Activated T-helper 17 cell treated with anti-CD3 and anti-CD28 coated beads, Interleukin-2, amount 50 U/mL, for 72 hours (primary cell): ENCODE results near the gene CDCA5. TPM values are rescaled to one million over a fixed set of nuclear protein-coding genes. Genes with fewer than 3 reads are reported as not detected.

ENCODE experiments used
- ATAC-seq: fragments of 150-1000 bp; cut with Tn5 transposase; replicated peaks from 2 replicates; pipeline ENCODE4 v1.10.0; 2021; ENCODE audit warnings: mild to moderate bottlenecking, moderate library complexity
- H3K27ac Mint-ChIP-seq: one replicate; pipeline ENCODE4 v1.8.0; 2022; ENCODE audit warnings: mixed read lengths
- H3K27me3 Mint-ChIP-seq: one replicate; pipeline ENCODE4 v1.8.0; 2022; ENCODE audit warnings: mixed read lengths
- H3K36me3 Mint-ChIP-seq: one replicate; pipeline ENCODE4 v1.8.0; 2022; ENCODE audit warnings: low read depth, mild to moderate bottlenecking, mixed read lengths
- H3K4me1 Mint-ChIP-seq: one replicate; pipeline ENCODE4 v1.8.0; 2022; ENCODE audit warnings: mixed read lengths
- H3K4me3 Mint-ChIP-seq: one replicate; pipeline ENCODE4 v1.8.0; 2022; ENCODE audit warnings: mild to moderate bottlenecking, mixed read lengths
- H3K9me3 Mint-ChIP-seq: one replicate; pipeline ENCODE4 v1.8.0; 2022; ENCODE audit warnings: mixed read lengths
- total RNA-seq, 2 donors: library from RNA; stranded (reverse); gene quantifications; one replicate each; pipeline ENCODE4 v1.2.3, GENCODE V29; 2022

The CDCA5 gene
- total RNA-seq, 2 donors from 2014 or later, result 99.5 to 127 TPM

DNA sequence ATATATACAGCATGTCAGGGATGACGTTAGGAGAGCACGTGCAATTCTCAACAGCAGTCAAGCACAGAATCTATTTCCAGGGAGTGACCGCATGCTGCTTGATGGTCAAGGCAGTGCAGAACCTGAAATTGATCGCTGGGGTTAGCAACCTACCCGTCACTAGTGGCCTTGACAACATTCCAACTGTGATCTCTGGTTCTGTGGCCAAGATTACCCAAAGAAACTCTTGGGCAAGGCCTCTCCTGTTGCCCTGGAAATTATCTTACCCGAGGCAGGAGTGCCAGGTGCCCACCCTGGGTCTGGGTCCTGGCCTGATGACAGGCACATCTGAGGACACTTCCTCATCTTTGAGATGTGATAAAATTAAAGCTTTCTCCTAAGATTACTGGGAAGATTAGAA is 30.0 kb upstream of the CDCA5 start:
- Mint-ChIP-seq H3K27ac (peak overlapping the region; percentile 86), H3K4me1 (peaks cover 13% of the 10 kb centered on the region), H3K27me3 (no peaks in the 10 kb centered on the region), H3K4me3 (peak overlapping the region; percentile 95), H3K36me3 (peaks cover 27% of the 10 kb centered on the region), H3K9me3 (no peaks in the 10 kb centered on the region)
- ATAC-seq, result no peak

DNA sequence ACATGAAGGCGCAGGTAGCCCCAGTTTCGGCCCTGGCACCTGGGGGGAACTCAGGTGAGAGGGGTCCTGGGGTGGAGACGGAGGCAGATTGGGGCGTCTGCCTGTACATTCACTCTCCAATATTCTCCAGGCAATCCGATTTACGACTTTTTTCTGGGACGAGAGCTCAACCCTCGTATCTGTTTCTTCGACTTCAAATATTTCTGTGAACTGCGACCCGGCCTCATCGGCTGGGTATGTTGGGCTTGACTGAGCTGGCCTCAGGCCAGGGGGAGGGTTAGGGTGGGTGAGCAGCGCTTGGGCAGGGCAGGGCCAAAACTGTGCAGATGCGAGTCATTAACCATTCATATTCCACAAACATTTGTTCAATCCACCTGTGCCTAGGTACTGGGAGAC is 29.5 kb upstream of the CDCA5 start:
- Mint-ChIP-seq H3K27me3 (no peaks in the 10 kb centered on the region), H3K36me3 (peaks cover 22% of the 10 kb centered on the region), H3K4me1 (peaks cover 10% of the 10 kb centered on the region), H3K27ac (peak overlapping the region; percentile 86), H3K9me3 (no peaks in the 10 kb centered on the region), H3K4me3 (peak overlapping the region; percentile 95)
- ATAC-seq, result no peak

DNA sequence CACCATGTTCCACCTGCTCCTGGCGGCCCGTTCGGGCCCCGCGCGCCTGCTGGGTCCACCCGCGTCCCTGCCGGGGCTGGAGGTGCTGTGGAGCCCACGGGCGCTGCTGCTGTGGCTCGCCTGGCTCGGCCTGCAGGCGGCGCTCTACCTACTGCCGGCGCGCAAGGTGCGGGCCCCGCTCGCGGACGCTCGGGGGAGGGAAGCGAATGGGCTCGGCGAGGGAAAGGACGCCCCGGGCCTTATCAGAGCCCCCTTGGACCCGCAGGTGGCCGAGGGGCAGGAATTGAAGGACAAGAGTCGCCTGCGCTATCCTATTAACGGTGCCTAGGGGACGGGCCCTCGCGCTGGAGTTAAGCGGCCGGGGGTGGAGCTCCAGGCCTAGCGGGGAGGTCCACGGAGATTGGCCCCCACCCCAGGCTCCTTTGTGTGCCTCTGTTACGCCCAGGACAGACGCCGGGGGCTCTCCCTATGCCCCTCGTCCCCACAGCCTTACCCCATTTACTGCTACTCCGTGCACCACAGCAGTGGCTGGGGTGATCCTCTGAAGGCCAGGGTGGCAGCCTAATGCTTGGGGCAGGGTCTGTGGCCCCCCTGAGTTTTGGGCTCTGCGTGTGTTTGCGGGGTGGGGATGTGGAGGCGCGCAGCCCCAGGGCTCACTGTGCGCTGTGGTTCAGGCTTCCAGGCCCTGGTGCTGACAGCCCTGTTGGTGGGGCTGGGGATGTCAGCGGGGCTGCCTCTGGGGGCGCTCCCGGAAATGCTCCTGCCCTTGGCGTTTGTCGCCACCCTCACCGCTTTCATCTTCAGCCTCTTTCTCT is 28.9 kb upstream of the CDCA5 start:
- H3K9me3 Mint-ChIP-seq, result no peaks in the 10 kb centered on the region
- H3K27me3 Mint-ChIP-seq, result no peaks in the 10 kb centered on the region
- peaks cover 6% of the 10 kb centered on the region for H3K4me1 Mint-ChIP-seq
- ATAC-seq, result peak; percentile 55
- H3K4me3 Mint-ChIP-seq, result peak overlapping the region; percentile 95
- H3K36me3 Mint-ChIP-seq, result peaks cover 16% of the 10 kb centered on the region
- H3K27ac Mint-ChIP-seq, result peak overlapping the region; percentile 86

DNA sequence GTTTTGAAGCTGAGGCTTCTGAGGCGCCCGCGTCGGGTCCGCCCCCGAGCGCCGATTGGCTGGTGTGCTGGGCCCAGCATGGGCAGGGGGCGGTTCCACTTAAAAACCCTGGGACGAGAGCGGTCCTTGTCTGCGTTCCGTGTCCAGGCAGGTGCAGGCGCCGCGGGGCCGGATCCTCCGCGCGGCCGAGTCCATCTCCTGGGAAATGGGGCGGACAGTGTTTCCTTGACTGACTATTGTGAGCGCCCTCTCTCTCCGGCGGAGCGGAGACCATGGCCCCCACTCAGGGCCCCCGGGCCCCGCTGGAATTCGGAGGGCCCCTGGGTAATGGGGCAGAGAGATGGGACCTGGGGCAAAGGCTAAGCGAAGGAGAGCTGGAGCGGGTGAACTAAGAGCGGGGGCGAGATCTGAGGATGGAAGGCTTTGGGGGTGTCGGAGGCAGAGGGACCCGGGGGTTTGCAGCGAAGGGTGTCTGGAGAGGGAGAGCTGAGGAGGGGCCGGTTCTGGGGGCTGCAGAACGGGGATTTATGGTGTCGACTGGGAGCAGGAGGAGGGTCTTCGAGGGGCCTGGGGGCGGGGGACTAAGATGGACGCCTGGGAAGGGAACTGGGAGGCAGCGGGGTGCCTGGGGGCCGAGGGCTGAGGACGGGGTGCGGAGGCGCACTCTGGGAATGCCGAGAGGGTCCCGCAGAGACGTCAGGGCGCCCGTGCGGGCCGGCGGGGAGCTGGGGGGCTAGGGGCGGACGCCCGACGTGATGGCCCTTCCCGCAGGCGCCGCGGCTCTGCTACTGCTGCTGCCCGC is 28.1 kb upstream of the CDCA5 start, which contains the start of gene TM7SF2:
Gene TM7SF2 (plus strand): TSS at position 129 of the 802 bp plus-strand sequence. CDS start 144 bp downstream, at position 273.
- H3K4me1 Mint-ChIP-seq, result peaks cover 4% of the 10 kb centered on the region
- peak within 1 kb of the TSS; percentile 95 for H3K4me3 Mint-ChIP-seq
- ATAC-seq, result peak; percentile 89
- H3K27ac Mint-ChIP-seq, result peak within 1 kb of the TSS; percentile 94
- H3K9me3 Mint-ChIP-seq, result no peaks in the 10 kb centered on the region
- H3K27me3 Mint-ChIP-seq, result no peaks in the 10 kb centered on the region
- H3K36me3 Mint-ChIP-seq, result peaks cover 11% of the 10 kb centered on the region

DNA sequence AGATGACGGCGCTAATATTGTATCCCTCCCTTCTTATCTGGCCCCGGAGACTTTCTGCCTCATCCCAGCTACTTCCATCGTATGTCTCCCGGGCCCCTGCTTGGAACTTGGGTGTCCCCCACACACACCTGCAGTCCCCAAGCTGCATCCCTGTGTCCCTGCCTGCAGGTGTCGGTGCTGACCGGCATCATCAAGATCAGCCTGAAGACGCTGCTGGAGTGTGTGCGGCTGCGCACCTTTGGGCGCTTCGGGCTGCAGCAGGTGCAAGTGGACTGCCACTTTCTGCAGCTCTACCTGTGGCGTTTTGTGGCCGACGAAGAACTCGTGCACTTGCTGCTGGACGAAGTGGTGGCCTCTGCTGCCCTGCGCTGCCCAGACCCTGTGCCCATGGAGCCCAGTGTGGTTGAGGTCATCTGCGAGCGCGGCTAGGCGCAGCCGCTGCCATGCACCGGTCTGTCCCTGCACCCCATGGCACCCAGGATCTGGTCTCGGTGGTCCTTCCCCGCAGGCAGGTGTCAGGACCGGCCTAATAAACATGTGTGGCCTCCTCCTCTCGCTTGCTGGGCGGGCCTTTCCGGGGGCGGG is 27.4 kb upstream of the CDCA5 start:
- Mint-ChIP-seq H3K27me3 (no peaks in the 10 kb centered on the region), H3K9me3 (no peaks in the 10 kb centered on the region), H3K36me3 (peaks cover 10% of the 10 kb centered on the region), H3K27ac (peak overlapping the region; percentile 94), H3K4me1 (peaks cover 5% of the 10 kb centered on the region), H3K4me3 (peak overlapping the region; percentile 95)
- ATAC-seq, result no peak

DNA sequence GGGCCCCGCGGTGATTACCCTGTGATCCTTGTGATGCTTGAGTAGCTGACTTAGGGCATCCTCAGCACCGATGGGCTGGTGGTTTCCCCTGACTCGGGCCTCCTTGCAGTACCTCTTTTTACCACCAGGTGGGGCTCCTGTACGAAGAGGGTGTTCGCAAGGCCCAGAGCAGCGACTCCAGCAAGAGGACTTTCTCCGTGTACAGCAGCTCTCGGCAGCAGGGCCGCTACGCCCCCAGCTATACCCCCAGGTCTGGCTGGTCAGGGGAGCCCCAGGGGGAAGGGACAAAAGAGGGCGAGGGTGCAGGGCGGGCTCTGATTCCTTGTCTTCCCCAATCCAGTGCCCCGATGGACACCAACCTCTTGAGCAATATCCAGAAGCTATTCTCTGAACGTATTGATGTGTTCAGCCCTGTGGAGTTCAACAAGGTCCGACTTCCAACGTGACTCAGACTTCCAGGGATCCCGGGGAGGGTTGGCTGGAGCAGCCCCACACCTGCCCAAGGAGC is 26.6 kb upstream of the CDCA5 start:
- H3K36me3 Mint-ChIP-seq, result peaks cover 18% of the 10 kb centered on the region
- peak; percentile 60 for ATAC-seq
- H3K27me3 Mint-ChIP-seq, result no peaks in the 10 kb centered on the region
- H3K9me3 Mint-ChIP-seq, result no peaks in the 10 kb centered on the region
- peak overlapping the region; percentile 38 for H3K27ac Mint-ChIP-seq
- H3K4me1 Mint-ChIP-seq, result peaks cover 8% of the 10 kb centered on the region
- peak overlapping the region; percentile 95 for H3K4me3 Mint-ChIP-seq

DNA sequence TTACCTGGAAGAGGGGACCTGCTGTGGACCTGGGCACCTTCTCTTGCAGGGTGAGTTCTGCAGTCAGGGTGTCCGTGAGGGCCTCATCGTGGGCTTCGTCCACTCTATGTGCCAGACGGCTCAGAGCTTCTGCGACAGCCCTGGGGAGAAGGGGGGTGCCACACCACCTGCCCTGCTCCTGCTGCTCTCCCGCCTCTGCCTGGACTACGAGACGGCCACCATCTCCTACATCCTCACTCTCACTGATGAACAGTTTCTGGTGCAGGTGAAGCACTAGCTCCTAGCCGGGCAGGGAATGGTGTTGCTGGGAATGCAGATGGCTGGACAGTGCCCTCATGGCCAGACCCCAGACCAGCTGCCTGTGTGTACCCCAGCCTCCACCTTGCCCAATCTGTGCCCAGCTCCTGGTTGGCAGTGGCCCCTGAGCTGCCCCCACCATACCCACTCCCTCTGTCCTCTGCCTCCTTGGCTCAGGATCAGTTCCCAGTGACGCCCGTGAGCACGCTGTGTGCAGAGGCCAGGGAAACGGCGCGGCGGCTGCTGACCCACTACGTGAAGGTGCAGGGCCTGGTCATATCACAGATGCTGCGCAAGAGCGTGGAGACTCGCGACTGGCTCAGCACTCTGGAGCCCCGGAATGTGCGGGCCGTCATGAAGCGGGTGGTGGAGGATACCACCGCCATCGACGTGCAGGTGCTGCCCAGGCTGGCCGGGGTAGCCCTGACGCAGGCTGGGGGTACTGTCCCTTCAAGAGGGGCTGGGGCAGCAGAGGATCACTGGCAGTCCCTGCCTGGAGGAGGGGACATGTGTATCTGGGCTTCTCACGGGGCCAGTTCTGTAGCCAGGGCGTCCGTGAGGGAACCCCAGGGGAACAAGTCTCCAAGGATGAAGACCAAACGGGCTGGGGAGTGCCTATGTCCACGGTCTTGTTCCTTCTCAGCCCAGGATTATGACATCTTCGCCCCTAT is 25.7 kb upstream of the CDCA5 start:
- Mint-ChIP-seq H3K4me1 (peaks cover 8% of the 10 kb centered on the region), H3K27ac (peak overlapping the region; percentile 38), H3K36me3 (peaks cover 27% of the 10 kb centered on the region), H3K27me3 (no peaks in the 10 kb centered on the region), H3K9me3 (no peaks in the 10 kb centered on the region), H3K4me3 (no peak overlapping the region)
- ATAC-seq, result no peak

DNA sequence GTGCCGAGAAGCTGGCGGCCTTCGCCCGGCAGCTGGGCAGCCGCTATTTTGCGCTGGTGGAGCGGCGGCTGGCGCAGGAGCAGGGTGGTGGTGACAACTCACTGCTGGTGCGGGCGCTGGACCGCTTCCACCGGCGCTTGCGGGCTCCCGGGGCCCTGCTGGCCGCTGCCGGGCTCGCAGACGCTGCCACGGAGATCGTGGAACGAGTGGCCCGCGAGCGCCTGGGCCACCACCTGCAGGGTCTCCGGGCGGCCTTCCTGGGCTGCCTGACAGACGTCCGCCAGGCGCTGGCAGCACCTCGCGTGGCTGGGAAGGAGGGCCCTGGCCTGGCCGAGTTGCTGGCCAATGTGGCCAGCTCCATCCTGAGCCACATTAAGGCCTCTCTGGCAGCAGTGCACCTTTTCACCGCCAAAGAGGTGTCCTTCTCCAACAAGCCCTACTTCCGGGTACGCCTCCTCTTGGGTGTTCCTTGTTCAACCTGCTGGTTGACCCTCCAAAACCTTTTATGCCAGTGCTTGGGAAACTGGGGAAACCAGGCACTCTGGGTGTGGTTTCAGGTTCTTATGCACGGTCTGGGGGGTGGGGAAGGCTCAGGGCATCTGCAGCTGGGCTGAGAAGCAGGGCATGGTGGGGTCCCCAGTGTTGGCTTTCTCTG is 24.8 kb upstream of the CDCA5 start:
- no peak overlapping the region for H3K27ac Mint-ChIP-seq
- H3K4me3 Mint-ChIP-seq, result no peak overlapping the region
- ATAC-seq, result no peak
- peaks cover 35% of the 10 kb centered on the region for H3K36me3 Mint-ChIP-seq
- peaks cover 8% of the 10 kb centered on the region for H3K4me1 Mint-ChIP-seq
- no peaks in the 10 kb centered on the region for H3K27me3 Mint-ChIP-seq
- H3K9me3 Mint-ChIP-seq, result no peaks in the 10 kb centered on the region

DNA sequence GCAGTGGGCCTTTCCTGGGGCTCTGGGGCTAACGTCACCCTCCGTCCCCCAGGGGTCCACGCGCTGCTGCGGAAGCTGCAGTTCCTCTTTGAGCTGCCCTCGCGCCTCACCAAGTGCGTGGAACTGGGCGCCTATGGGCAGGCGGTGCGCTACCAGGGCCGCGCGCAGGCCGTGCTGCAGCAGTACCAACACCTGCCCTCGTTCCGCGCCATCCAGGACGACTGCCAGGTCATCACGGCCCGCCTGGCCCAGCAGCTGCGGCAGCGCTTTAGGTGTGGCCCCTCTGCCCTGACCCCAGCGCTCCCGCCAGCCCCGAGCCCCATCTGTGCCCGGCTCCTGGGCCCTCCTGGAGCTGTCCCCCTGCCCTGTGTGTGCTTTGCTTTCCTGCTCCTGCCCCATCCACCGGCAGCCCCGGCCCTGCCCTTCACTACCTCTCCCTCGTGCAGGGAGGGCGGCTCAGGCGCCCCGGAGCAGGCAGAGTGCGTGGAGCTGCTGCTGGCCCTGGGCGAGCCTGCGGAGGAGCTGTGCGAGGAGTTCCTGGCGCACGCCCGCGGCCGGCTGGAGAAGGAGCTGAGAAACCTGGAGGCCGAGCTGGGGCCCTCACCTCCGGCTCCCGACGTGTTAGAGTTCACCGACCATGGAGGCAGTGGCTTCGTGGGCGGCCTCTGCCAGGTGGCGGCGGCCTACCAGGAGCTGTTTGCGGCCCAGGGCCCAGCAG is 24.1 kb upstream of the CDCA5 start:
- Mint-ChIP-seq H3K4me3 (no peak overlapping the region), H3K27ac (no peak overlapping the region), H3K27me3 (no peaks in the 10 kb centered on the region), H3K9me3 (no peaks in the 10 kb centered on the region), H3K4me1 (peaks cover 4% of the 10 kb centered on the region), H3K36me3 (peaks cover 42% of the 10 kb centered on the region)
- ATAC-seq, result no peak

DNA sequence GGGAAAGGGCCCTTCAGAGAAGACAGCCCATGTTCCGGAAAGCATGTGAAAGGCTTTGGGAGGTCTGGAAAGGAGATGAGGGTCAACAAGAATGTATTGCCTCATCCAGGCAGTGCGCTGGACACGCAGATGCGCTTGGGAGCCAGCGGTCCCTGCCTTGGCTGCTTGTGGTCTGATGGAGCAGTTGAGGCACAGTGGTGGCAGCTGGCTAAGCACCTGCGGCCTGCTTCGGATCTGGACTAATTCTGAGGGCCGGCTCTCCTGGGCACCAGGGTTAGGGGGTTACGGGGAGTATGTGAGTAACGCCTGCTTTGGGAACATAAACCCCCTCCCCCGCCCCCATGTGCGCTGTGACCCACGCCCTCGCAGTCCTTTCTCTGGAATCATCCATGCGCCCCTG is 23.2 kb upstream of the CDCA5 start:
- ATAC-seq, result no peak
- Mint-ChIP-seq H3K9me3 (no peaks in the 10 kb centered on the region), H3K27me3 (no peaks in the 10 kb centered on the region)

DNA sequence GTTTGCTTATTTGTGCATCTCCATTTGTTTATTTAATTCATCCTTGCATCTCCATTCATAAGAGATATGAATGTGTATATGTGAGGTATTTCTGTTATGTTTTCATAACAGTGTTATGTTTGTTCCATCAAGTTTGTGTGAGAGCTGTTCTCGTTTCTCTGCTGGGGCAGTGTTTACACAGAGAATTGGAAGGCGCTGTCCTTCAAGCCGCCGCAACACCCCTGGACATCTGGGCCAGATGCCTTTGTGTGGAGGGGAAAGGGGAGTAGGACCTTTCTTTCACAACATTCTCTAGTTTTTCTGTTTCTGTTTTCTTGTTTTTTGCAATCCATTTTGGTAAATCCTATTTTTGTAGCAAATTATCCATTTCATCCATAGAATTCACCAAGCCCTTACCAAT is 20.8 kb upstream of the CDCA5 start:
- peak overlapping the region; percentile 78 for H3K27ac Mint-ChIP-seq
- no peaks in the 10 kb centered on the region for H3K27me3 Mint-ChIP-seq
- no peaks in the 10 kb centered on the region for H3K9me3 Mint-ChIP-seq
- peaks cover 44% of the 10 kb centered on the region for H3K36me3 Mint-ChIP-seq
- H3K4me1 Mint-ChIP-seq, result peaks cover 4% of the 10 kb centered on the region
- ATAC-seq, result no peak
- H3K4me3 Mint-ChIP-seq, result no peak overlapping the region

More for the DNA sequence above, 23.2 kb upstream of the CDCA5 start:
- H3K27ac Mint-ChIP-seq, result no peak overlapping the region
- H3K4me3 Mint-ChIP-seq, result no peak overlapping the region
- peaks cover 4% of the 10 kb centered on the region for H3K4me1 Mint-ChIP-seq
- peaks cover 43% of the 10 kb centered on the region for H3K36me3 Mint-ChIP-seq

DNA sequence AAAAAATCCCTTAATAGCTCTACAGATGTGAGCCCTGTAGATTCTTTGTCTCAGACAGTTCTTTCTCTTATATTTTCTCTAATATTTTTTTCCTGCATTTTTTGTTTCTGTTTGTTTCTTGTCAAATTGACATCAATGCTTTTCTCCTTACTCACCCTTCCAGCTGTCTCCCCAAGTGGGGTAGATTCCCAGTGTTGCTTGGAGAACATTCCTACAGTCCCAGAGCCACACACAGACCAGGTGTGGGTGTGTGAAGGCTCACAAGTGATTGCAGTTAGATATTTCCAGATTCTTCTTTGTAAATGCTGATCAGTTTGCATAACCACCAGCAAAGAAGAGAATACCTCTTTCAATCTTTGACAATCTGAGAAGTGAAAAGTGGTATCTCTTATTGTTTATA is 19.6 kb upstream of the CDCA5 start:
- H3K4me1 Mint-ChIP-seq, result peaks cover 9% of the 10 kb centered on the region
- ATAC-seq, result no peak
- H3K27ac Mint-ChIP-seq, result peak overlapping the region; percentile 78
- H3K4me3 Mint-ChIP-seq, result no peak overlapping the region
- H3K36me3 Mint-ChIP-seq, result peaks cover 53% of the 10 kb centered on the region
- no peaks in the 10 kb centered on the region for H3K9me3 Mint-ChIP-seq
- H3K27me3 Mint-ChIP-seq, result no peaks in the 10 kb centered on the region
